Measurements from ENCODE around the gene IQCF5. TPM values are rescaled to one million over a fixed set of nuclear protein-coding genes. Genes with fewer than 3 reads are reported as not detected.

Gene IQCF5
- total and polyA plus RNA-seq, 4 donors, result not detected

DNA sequence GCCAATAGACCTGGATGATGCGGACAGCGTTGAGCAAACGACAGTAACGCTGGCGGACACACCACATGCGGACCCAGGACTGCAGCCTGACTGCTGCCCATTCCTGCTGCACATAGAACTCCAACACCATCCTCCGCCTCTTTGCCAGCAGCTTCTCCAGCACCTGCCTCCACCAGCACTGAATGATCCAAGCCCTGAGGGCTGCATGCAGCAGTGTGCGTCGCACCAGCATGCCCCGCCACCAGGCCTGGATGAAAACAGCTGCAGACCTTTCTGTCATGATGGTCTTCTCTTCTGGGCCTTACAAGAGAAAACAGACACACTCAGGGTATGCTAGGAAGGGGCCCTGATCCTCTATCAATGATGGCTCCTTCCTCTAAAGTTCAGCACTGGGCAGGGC, 1.5 kb downstream of the IQCF5 start:
- TF ChIP-seq, protein P1, sequence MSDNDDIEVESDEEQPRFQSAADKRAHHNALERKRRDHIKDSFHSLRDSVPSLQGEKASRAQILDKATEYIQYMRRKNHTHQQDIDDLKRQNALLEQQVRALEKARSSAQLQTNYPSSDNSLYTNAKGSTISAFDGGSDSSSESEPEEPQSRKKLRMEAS (IDR thresholded peaks at IDR 0.05), result no peak
- TF ChIP-seq, protein P2, sequence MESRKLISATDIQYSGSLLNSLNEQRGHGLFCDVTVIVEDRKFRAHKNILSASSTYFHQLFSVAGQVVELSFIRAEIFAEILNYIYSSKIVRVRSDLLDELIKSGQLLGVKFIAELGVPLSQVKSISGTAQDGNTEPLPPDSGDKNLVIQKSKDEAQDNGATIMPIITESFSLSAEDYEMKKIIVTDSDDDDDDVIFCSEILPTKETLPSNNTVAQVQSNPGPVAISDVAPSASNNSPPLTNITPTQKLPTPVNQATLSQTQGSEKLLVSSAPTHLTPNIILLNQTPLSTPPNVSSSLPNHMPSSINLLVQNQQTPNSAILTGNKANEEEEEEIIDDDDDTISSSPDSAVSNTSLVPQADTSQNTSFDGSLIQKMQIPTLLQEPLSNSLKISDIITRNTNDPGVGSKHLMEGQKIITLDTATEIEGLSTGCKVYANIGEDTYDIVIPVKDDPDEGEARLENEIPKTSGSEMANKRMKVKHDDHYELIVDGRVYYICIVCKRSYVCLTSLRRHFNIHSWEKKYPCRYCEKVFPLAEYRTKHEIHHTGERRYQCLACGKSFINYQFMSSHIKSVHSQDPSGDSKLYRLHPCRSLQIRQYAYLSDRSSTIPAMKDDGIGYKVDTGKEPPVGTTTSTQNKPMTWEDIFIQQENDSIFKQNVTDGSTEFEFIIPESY (IDR thresholded peaks at IDR 0.05), result no peak
- TF ChIP-seq FOXA2 (IDR thresholded peaks at IDR 0.05) (no peak), HNF4A (conservative IDR thresholded peaks at IDR 0.05) (no peak), SP1 (IDR thresholded peaks at IDR 0.05) (no peak), RAD21 (IDR thresholded peaks at IDR 0.05) (no peak), JUND (IDR thresholded peaks at IDR 0.05) (no peak), RXRA (IDR thresholded peaks at IDR 0.05) (no peak), GABPA (IDR thresholded peaks at IDR 0.05 in 1 of 2, conservative IDR thresholded peaks at IDR 0.05 in 1 of 2) (no peak), YY1 (IDR thresholded peaks at IDR 0.05) (no peak), EGR1 (IDR thresholded peaks at IDR 0.05; ENCODE audit: low read depth in 2 of 2) (no peak)
- TF ChIP-seq, protein P3, sequence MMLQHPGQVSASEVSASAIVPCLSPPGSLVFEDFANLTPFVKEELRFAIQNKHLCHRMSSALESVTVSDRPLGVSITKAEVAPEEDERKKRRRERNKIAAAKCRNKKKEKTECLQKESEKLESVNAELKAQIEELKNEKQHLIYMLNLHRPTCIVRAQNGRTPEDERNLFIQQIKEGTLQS (IDR thresholded peaks at IDR 0.05), result no peak
- TF ChIP-seq, protein P4, sequence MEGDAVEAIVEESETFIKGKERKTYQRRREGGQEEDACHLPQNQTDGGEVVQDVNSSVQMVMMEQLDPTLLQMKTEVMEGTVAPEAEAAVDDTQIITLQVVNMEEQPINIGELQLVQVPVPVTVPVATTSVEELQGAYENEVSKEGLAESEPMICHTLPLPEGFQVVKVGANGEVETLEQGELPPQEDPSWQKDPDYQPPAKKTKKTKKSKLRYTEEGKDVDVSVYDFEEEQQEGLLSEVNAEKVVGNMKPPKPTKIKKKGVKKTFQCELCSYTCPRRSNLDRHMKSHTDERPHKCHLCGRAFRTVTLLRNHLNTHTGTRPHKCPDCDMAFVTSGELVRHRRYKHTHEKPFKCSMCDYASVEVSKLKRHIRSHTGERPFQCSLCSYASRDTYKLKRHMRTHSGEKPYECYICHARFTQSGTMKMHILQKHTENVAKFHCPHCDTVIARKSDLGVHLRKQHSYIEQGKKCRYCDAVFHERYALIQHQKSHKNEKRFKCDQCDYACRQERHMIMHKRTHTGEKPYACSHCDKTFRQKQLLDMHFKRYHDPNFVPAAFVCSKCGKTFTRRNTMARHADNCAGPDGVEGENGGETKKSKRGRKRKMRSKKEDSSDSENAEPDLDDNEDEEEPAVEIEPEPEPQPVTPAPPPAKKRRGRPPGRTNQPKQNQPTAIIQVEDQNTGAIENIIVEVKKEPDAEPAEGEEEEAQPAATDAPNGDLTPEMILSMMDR (IDR thresholded peaks at IDR 0.05; ENCODE audit: low read depth, low read length, missing input control), result no peak
- TF ChIP-seq, protein P5, sequence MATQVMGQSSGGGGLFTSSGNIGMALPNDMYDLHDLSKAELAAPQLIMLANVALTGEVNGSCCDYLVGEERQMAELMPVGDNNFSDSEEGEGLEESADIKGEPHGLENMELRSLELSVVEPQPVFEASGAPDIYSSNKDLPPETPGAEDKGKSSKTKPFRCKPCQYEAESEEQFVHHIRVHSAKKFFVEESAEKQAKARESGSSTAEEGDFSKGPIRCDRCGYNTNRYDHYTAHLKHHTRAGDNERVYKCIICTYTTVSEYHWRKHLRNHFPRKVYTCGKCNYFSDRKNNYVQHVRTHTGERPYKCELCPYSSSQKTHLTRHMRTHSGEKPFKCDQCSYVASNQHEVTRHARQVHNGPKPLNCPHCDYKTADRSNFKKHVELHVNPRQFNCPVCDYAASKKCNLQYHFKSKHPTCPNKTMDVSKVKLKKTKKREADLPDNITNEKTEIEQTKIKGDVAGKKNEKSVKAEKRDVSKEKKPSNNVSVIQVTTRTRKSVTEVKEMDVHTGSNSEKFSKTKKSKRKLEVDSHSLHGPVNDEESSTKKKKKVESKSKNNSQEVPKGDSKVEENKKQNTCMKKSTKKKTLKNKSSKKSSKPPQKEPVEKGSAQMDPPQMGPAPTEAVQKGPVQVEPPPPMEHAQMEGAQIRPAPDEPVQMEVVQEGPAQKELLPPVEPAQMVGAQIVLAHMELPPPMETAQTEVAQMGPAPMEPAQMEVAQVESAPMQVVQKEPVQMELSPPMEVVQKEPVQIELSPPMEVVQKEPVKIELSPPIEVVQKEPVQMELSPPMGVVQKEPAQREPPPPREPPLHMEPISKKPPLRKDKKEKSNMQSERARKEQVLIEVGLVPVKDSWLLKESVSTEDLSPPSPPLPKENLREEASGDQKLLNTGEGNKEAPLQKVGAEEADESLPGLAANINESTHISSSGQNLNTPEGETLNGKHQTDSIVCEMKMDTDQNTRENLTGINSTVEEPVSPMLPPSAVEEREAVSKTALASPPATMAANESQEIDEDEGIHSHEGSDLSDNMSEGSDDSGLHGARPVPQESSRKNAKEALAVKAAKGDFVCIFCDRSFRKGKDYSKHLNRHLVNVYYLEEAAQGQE (IDR thresholded peaks at IDR 0.05), result no peak
- WGBS, result 94% methylated on average over 10 of the region's 10 CpGs

DNA sequence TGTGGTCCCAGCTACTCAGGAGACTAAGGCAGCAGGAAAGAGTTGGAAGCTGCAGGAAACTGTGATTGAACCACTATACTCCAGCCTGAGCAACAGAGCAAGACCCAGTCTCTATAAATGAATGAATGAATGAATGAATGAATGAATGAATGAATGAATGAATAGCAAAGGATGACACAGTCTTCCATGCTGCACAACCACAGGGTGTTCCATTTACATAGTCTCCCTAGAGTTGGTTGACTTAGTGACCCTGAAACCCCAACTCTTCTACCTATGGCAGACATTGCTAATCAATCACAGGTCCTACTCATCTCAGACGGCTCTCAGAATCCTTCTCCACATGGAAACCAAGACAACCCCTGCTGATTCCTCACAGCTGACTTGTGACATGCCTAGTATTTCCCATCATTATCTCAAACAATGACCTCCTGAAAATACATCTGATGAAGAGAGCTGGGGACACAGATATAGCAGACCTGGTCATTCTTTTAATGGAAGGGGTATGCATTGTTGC, 2.1 kb downstream of the IQCF5 start:
- no peak for TF ChIP-seq FOXA1 (IDR thresholded peaks at IDR 0.05)
- TF ChIP-seq GABPA (IDR thresholded peaks at IDR 0.05 in 1 of 2, conservative IDR thresholded peaks at IDR 0.05 in 1 of 2), result no peak
- TF ChIP-seq, protein P1 (IDR thresholded peaks at IDR 0.05), result no peak
- TF ChIP-seq, protein P3 (IDR thresholded peaks at IDR 0.05), result no peak
- TF ChIP-seq, protein P4 (IDR thresholded peaks at IDR 0.05; ENCODE audit: low read depth, low read length, missing input control), result no peak
- TF ChIP-seq JUND (IDR thresholded peaks at IDR 0.05), result no peak
- no peak for TF ChIP-seq RXRA (IDR thresholded peaks at IDR 0.05)
- H3K27me3 ChIP-seq (ENCODE audit: control insufficient read depth in 4 of 4, insufficient read depth in 4 of 4, low read length in 3 of 4), result peaks cover 0 to 4% (median 0%) of the 10 kb centered on the region in 4 donors
- H3K4me1 ChIP-seq (ENCODE audit: control insufficient read depth in 4 of 4, insufficient read depth in 4 of 4, low read length in 3 of 4), result no peaks in the 10 kb centered on the region
- H3K9me3 ChIP-seq (ENCODE audit: control insufficient read depth in 4 of 4, low read length in 3 of 4), result no peaks in the 10 kb centered on the region
- 54% methylated on average over 1 of the region's 1 CpG for WGBS
- no peak overlapping the region for H3K27ac ChIP-seq (ENCODE audit: low read depth in 1 of 2, low read length in 2 of 2)
- H3K4me3 ChIP-seq (ENCODE audit: low read depth in 1 of 3, low read length in 3 of 3), result no peak overlapping the region
- H3K9ac ChIP-seq (ENCODE audit: low read depth in 1 of 2, low read length in 2 of 2), result no peak overlapping the region
- no peaks in the 10 kb centered on the region for H3K36me3 ChIP-seq (ENCODE audit: control insufficient read depth in 4 of 4, insufficient read depth in 3 of 4, low read depth in 1 of 4, low read length in 3 of 4)
- no peak for DNase-seq (ENCODE audit: low spot score)

More for the DNA sequence above, 1.5 kb downstream of the IQCF5 start:
- no peaks in the 10 kb centered on the region for H3K9me3 ChIP-seq (ENCODE audit: control insufficient read depth in 4 of 4, low read length in 3 of 4)
- DNase-seq (ENCODE audit: low spot score), result no peak
- no peak overlapping the region for H3K27ac ChIP-seq (ENCODE audit: low read depth in 1 of 2, low read length in 2 of 2)
- no peak overlapping the region for H3K9ac ChIP-seq (ENCODE audit: low read depth in 1 of 2, low read length in 2 of 2)
- no peaks in the 10 kb centered on the region for H3K36me3 ChIP-seq (ENCODE audit: control insufficient read depth in 4 of 4, insufficient read depth in 3 of 4, low read depth in 1 of 4, low read length in 3 of 4)
- no peak overlapping the region for H3K4me3 ChIP-seq (ENCODE audit: low read depth in 1 of 3, low read length in 3 of 3)
- H3K4me1 ChIP-seq (ENCODE audit: control insufficient read depth in 4 of 4, insufficient read depth in 4 of 4, low read length in 3 of 4), result no peaks in the 10 kb centered on the region
- H3K27me3 ChIP-seq (ENCODE audit: control insufficient read depth in 4 of 4, insufficient read depth in 4 of 4, low read length in 3 of 4), result peaks cover 0 to 4% (median 0%) of the 10 kb centered on the region in 4 donors
